ENCODE measurements around the gene ITPKB. TPM values are rescaled to one million over a fixed set of nuclear protein-coding genes. Genes with fewer than 3 reads are reported as not detected.

Gene ITPKB
- total RNA-seq, 4 donors from 2014 or later = 29.7 to 117 (median 44.9) TPM

GRCh38 chr1:226666692-226667091 is 72.4 kb downstream of the ITPKB start:
- H3K36me3 ChIP-seq = no peaks in the 10 kb centered on the region
- H3K4me3 ChIP-seq = no peak overlapping the region
- H3K27ac ChIP-seq = no peak overlapping the region
- TF ChIP-seq POLR2A (IDR thresholded peaks at IDR 0.05) (no peak), CTCF (IDR thresholded peaks at IDR 0.05) (no peak)
- intact Hi-C loops (cut with DNase I; ENCODE audit: low total_unique reads) = no loop called here
- no peaks in the 10 kb centered on the region for H3K9me3 ChIP-seq
- H3K4me1 ChIP-seq = peaks cover 14 to 28% of the 10 kb centered on the region in 2 donors
- H3K27me3 ChIP-seq = no peaks in the 10 kb centered on the region
- no peak for DNase-seq

GRCh38 chr1:226666164-226666506 is 72.9 kb downstream of the ITPKB start:
- Histone ChIP-seq H3K4me1 (peaks cover 20 to 34% of the 10 kb centered on the region in 2 donors), H3K4me3 (no peak overlapping the region), H3K27ac (no peak overlapping the region), H3K36me3 (no peaks in the 10 kb centered on the region), H3K9me3 (no peaks in the 10 kb centered on the region), H3K27me3 (no peaks in the 10 kb centered on the region)
- intact Hi-C loops (cut with DNase I; ENCODE audit: low total_unique reads) = no loop called here
- TF ChIP-seq CTCF (IDR thresholded peaks at IDR 0.05) (no peak), POLR2A (IDR thresholded peaks at IDR 0.05) (no peak)
- DNase-seq = no peak

GRCh38 chr1:226665505-226666163 is 73.4 kb downstream of the ITPKB start:
- Histone ChIP-seq H3K9me3 (no peaks in the 10 kb centered on the region), H3K4me1 (peaks cover 23 to 39% of the 10 kb centered on the region in 2 donors), H3K36me3 (no peaks in the 10 kb centered on the region), H3K27me3 (no peaks in the 10 kb centered on the region), H3K27ac (no peak overlapping the region), H3K4me3 (no peak overlapping the region)
- DNase-seq = peak in 1 of 2 donors; percentile 29
- no peak for TF ChIP-seq CTCF (IDR thresholded peaks at IDR 0.05)
- TF ChIP-seq POLR2A (IDR thresholded peaks at IDR 0.05) = no peak
- intact Hi-C loops (cut with DNase I; ENCODE audit: low total_unique reads) = no loop called here

DNA sequence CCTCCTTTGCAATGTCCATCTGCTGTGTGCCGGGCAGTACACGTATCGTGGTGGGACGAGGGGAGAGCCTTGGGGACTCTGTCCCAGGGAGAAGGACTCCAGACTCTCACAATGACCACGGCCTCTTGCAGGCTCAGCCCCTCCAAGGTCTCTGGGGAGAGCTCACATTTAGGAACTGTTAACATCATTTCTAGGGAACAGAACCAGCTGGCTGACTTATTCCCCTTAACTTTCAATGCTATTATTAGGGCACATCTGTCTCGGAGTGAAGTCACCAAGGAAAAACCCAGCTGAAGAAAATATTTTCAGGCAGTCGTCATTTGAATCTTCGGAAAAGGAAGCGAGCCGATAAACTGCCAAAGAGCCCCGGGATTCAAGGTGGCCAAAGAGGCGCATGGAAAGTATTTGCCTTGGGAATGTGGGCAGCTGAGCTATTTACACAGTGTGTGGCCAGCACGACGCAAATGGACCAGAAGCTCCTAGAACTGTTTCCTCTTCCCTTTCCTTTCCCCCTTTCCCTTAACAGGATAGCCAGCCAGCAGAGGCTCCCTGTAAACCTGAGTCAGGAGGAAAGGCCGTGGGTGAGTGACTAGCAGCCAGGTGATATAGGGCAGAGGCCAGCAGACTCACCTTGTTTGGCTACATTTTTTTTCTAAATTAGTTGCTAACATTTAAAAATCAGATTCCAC is 74.5 kb downstream of the ITPKB start:
- H3K9me3 ChIP-seq = no peaks in the 10 kb centered on the region
- no peaks in the 10 kb centered on the region for H3K27me3 ChIP-seq
- DNase-seq = peak; percentile 67 to 73
- no peaks in the 10 kb centered on the region for H3K36me3 ChIP-seq
- no peak overlapping the region for H3K27ac ChIP-seq
- no peak for TF ChIP-seq CTCF (IDR thresholded peaks at IDR 0.05)
- peak; percentile 19 to 28 for TF ChIP-seq POLR2A (IDR thresholded peaks at IDR 0.05)
- peaks cover 30 to 47% of the 10 kb centered on the region in 2 donors for H3K4me1 ChIP-seq
- intact Hi-C loops (cut with DNase I; ENCODE audit: low total_unique reads) = no loop called here
- H3K4me3 ChIP-seq = no peak overlapping the region

DNA sequence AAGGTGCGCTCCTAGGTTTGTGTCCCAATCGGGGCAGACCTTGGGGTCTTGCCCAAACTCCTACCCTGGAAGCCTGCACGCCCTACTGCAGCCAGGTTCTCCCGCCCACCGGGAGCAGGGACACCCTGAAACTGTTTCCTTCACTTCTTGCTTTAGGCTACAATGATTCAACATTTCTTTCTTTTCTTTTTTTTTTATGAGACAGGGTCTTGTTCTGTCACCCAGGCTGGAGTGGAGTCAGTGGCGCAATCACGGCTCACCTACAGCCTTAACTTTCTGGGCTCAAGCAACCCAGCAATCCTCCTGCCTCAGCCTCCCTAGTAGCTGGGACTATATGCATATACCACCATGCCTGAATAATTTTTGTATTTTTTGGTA is 75.8 kb downstream of the ITPKB start:
- no peaks in the 10 kb centered on the region for H3K9me3 ChIP-seq
- no peaks in the 10 kb centered on the region for H3K36me3 ChIP-seq
- no peak for TF ChIP-seq CTCF (IDR thresholded peaks at IDR 0.05)
- TF ChIP-seq POLR2A (IDR thresholded peaks at IDR 0.05) = no peak
- peaks cover 30 to 49% of the 10 kb centered on the region in 2 donors for H3K4me1 ChIP-seq
- H3K4me3 ChIP-seq = no peak overlapping the region
- H3K27me3 ChIP-seq = no peaks in the 10 kb centered on the region
- intact Hi-C loops (cut with DNase I; ENCODE audit: low total_unique reads) = no loop called here
- DNase-seq = no peak
- H3K27ac ChIP-seq = no peak overlapping the region
